ENCODE data around the gene SPATA32.

- no peak for TF ChIP-seq POLR2A (IDR thresholded peaks at IDR 0.05)
- no peak for TF ChIP-seq CTCF (IDR thresholded peaks at IDR 0.05)
Measured at GRCh38 chr17:45287526-45288500, 25.9 kb upstream of the SPATA32 start.
